Ovary (tissue), 3 donors: ENCODE measurements around the gene AMPD2.

Experiments
- EP300 ChIP-seq: sonication (generic); formaldehyde crosslinking; IDR thresholded peaks from one replicate; pipeline ENCODE4 v1.6.1; 2017; ENCODE audit warnings: antibody characterized with exemption
- POLR2A ChIP-seq: fragments of 450-650 bp; IDR thresholded peaks from one replicate; pipeline ENCODE4 v1.6.1; 2017; ENCODE audit warnings: antibody characterized with exemption, mild to moderate bottlenecking, moderate library complexity
- TF ChIP-seq, protein P1 (sequence below), 3 donors: fragments of 450-650 bp in 2 of 3; fragments of 200-600 bp in 1 of 3; IDR thresholded peaks; one replicate each; pipeline versions ENCODE4 v1.5.1 to v1.8.0; 2016 to 2022; ENCODE audit warnings: antibody characterized with exemption in 3 of 3, mild to moderate bottlenecking in 1 of 3
- donor health status: DM: no; HTN: no; CAD: no.

DNA sequence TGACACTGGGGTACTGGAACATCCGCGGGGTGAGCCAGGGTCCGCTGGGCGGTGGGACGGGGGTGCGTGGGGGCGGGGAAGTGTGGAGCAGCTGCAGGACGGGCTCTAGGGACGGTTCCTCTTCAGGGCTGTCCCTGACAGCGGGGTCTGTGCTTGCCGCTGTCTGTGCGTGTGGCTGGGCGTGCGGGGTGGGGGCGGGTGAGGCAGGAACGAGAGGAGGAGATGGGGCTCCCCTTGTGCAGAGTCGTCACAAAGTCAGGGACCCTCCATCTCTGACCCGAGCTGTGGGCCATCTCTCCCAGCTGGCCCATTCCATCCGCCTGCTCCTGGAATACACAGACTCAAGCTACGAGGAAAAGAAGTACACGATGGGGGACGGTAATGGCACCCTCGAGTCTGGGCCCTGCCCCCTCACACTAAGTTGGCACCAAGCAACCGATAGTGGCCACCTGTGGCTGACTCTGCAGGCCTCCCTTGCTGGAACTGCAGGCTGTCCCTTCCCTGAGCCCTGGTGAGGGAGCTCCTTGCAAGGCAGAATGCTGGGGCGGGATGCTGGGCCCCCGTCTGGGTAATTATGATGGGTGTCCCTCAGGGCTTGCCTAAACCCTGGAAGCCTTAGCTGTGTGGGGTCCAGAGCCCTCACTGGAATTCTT is 48.6 kb downstream of the AMPD2 start:
- TF ChIP-seq, protein P1, sequence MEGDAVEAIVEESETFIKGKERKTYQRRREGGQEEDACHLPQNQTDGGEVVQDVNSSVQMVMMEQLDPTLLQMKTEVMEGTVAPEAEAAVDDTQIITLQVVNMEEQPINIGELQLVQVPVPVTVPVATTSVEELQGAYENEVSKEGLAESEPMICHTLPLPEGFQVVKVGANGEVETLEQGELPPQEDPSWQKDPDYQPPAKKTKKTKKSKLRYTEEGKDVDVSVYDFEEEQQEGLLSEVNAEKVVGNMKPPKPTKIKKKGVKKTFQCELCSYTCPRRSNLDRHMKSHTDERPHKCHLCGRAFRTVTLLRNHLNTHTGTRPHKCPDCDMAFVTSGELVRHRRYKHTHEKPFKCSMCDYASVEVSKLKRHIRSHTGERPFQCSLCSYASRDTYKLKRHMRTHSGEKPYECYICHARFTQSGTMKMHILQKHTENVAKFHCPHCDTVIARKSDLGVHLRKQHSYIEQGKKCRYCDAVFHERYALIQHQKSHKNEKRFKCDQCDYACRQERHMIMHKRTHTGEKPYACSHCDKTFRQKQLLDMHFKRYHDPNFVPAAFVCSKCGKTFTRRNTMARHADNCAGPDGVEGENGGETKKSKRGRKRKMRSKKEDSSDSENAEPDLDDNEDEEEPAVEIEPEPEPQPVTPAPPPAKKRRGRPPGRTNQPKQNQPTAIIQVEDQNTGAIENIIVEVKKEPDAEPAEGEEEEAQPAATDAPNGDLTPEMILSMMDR (IDR thresholded peaks at IDR 0.05) = no peak
- TF ChIP-seq POLR2A (no peak), EP300 (no peak)
